Measurements from ENCODE around the gene ST7.

- TF ChIP-seq CSRNP3 (CRISPR knock-in tag; IDR thresholded peaks at IDR 0.05) (no peak), GLIS3 (CRISPR knock-in tag; IDR thresholded peaks at IDR 0.05) (no peak), TOX (CRISPR knock-in tag; IDR thresholded peaks at IDR 0.05; ENCODE audit: borderline replicate concordance) (no peak), RARB (CRISPR knock-in tag; IDR thresholded peaks at IDR 0.05) (no peak), ZNF70 (CRISPR knock-in tag; IDR thresholded peaks at IDR 0.05) (no peak), TSHZ2 (CRISPR knock-in tag; IDR thresholded peaks at IDR 0.05) (no peak), ZNF565 (CRISPR knock-in tag; conservative IDR thresholded peaks at IDR 0.05; ENCODE audit: low read depth) (no peak), SNAI2 (CRISPR knock-in tag; IDR thresholded peaks at IDR 0.05) (no peak), ZC3H10 (CRISPR knock-in tag; IDR thresholded peaks at IDR 0.05) (no peak), ARNTL (CRISPR knock-in tag; IDR thresholded peaks at IDR 0.05; ENCODE audit: borderline replicate concordance, low read depth) (no peak)
- TF ChIP-seq, protein P1, sequence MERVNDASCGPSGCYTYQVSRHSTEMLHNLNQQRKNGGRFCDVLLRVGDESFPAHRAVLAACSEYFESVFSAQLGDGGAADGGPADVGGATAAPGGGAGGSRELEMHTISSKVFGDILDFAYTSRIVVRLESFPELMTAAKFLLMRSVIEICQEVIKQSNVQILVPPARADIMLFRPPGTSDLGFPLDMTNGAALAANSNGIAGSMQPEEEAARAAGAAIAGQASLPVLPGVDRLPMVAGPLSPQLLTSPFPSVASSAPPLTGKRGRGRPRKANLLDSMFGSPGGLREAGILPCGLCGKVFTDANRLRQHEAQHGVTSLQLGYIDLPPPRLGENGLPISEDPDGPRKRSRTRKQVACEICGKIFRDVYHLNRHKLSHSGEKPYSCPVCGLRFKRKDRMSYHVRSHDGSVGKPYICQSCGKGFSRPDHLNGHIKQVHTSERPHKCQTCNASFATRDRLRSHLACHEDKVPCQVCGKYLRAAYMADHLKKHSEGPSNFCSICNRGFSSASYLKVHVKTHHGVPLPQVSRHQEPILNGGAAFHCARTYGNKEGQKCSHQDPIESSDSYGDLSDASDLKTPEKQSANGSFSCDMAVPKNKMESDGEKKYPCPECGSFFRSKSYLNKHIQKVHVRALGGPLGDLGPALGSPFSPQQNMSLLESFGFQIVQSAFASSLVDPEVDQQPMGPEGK (CRISPR knock-in tag; IDR thresholded peaks at IDR 0.05; ENCODE audit: borderline replicate concordance): no peak
- TF ChIP-seq, protein P2, sequence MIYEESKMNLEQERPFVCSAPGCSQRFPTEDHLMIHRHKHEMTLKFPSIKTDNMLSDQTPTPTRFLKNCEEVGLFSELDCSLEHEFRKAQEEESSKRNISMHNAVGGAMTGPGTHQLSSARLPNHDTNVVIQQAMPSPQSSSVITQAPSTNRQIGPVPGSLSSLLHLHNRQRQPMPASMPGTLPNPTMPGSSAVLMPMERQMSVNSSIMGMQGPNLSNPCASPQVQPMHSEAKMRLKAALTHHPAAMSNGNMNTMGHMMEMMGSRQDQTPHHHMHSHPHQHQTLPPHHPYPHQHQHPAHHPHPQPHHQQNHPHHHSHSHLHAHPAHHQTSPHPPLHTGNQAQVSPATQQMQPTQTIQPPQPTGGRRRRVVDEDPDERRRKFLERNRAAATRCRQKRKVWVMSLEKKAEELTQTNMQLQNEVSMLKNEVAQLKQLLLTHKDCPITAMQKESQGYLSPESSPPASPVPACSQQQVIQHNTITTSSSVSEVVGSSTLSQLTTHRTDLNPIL (CRISPR knock-in tag; IDR thresholded peaks at IDR 0.05; ENCODE audit: low read depth): no peak
These were observed 285.2 kb downstream of the ST7 start for GRCh38 chr7:117238472-117238871.

Measured in SK-N-SH treated with all-trans-retinoic acid at 6 μM for 48 hours (cell line).